Adrenal gland (tissue), 5 donors: ENCODE data around the gene LZTS2.

Experiments
- CTCF ChIP-seq, 6 experiments: fragments of 450-650 bp in 4 of 6; fragments of 200-600 bp in 2 of 6; sonication (generic) in 1 of 6; IDR thresholded peaks; 1 replicate in 5 of 6; 2 replicates in 1 of 6; pipeline versions ENCODE4 v1.5.1 to v1.8.0; 2016 to 2021; ENCODE audit warnings: antibody characterized with exemption in 6 of 6, mild to moderate bottlenecking in 2 of 6, moderate library complexity in 1 of 6
- POLR2A ChIP-seq, 2 donors: fragments of 450-650 bp; IDR thresholded peaks; one replicate each; pipeline ENCODE4 v1.6.1; 2017; ENCODE audit warnings: antibody characterized with exemption in 2 of 2, mild to moderate bottlenecking in 2 of 2, moderate library complexity in 1 of 2
- donor health status: DM: no; HTN: no; CAD: no.

GRCh38 chr10:100963826-100964225 lies 35.8 kb upstream of the LZTS2 start:
- TF ChIP-seq POLR2A (IDR thresholded peaks at IDR 0.05): no peak
- TF ChIP-seq CTCF (IDR thresholded peaks at IDR 0.05): no peak
